Measurements from ENCODE around the gene EFCAB6.

- TF ChIP-seq TAF7 (tag; IDR thresholded peaks at IDR 0.05) (no peak), GABPA (tag; conservative IDR thresholded peaks at IDR 0.05; ENCODE audit: low read depth) (no peak), SRF (CRISPR knock-in tag; IDR thresholded peaks at IDR 0.05) (no peak), MYC (IDR thresholded peaks at IDR 0.05; ENCODE audit: low read depth, low read length) (no peak), MYC (CRISPR knock-in tag; IDR thresholded peaks at IDR 0.05; ENCODE audit: borderline replicate concordance, low read depth) (no peak), LEF1 (IDR thresholded peaks at IDR 0.05) (no peak), MNT (conservative IDR thresholded peaks at IDR 0.05) (no peak), RBM17 (IDR thresholded peaks at IDR 0.05; ENCODE audit: borderline replicate concordance, low read depth, low read length) (no peak), PATZ1 (CRISPR knock-in tag; IDR thresholded peaks at IDR 0.05; ENCODE audit: borderline replicate concordance) (no peak), TBP (optimal IDR thresholded peaks at IDR 0.05; ENCODE audit: low read depth, low read length) (no peak)
These were observed 88.3 kb downstream of the EFCAB6 start for GRCh38 chr22:43723816-43724215.

All from K562 (cell line).